ENCODE measurements around the gene ARSK.
"Not testable (repeated sequence)": the region's sequence is repeated elsewhere in the genome, so short reads cannot be mapped to it uniquely, and the experiment has no call there.

The ARSK gene

GRCh38 chr5:95644351-95645042 is 89.6 kb downstream of the ARSK start:
- peak; percentile 81 for DNase-seq (ENCODE audit: low read depth)
- H3K4me3 ChIP-seq (ENCODE audit: low read depth, low read length): no peak overlapping the region
- TF ChIP-seq CTCF (IDR thresholded peaks at IDR 0.05; ENCODE audit: insufficient read depth, low read depth, low read length, missing control alignments): peak; percentile 69

- H3K4me3 ChIP-seq (ENCODE audit: low read depth, low read length): peak overlapping the region; percentile 65
- DNase-seq (ENCODE audit: low read depth): not testable (repeated sequence)
These were observed 91.3 kb downstream of the ARSK start for GRCh38 chr5:95646226-95646568.

- DNase-seq (ENCODE audit: low read depth): peak; percentile 98
- no peak for TF ChIP-seq CTCF (IDR thresholded peaks at IDR 0.05; ENCODE audit: insufficient read depth, low read depth, low read length, missing control alignments)
- H3K4me3 ChIP-seq (ENCODE audit: low read depth, low read length): peak within 1 kb of the TSS; percentile 65
These were observed 91.9 kb downstream of the ARSK start, which contains the start of gene RFESD for GRCh38 chr5:95646569-95647431. Gene RFESD (plus strand): TSS chr5:95646777. CDS start chr5:95652272, 5,495 bp downstream.

- no peak for TF ChIP-seq CTCF (IDR thresholded peaks at IDR 0.05; ENCODE audit: insufficient read depth, low read depth, low read length, missing control alignments)
- DNase-seq (ENCODE audit: low read depth): no peak
- H3K4me3 ChIP-seq (ENCODE audit: low read depth, low read length): no peak overlapping the region
These were observed 93.3 kb downstream of the ARSK start for GRCh38 chr5:95647886-95648860.

- no peak overlapping the region for H3K4me3 ChIP-seq (ENCODE audit: low read depth, low read length)
- DNase-seq (ENCODE audit: low read depth): no peak
- no peak for TF ChIP-seq CTCF (IDR thresholded peaks at IDR 0.05; ENCODE audit: insufficient read depth, low read depth, low read length, missing control alignments)
These were observed 94.4 kb downstream of the ARSK start for GRCh38 chr5:95649274-95649673.

- DNase-seq (ENCODE audit: low read depth): no peak
- no peak for TF ChIP-seq CTCF (IDR thresholded peaks at IDR 0.05; ENCODE audit: insufficient read depth, low read depth, low read length, missing control alignments)
- no peak overlapping the region for H3K4me3 ChIP-seq (ENCODE audit: low read depth, low read length)
These were observed 95.1 kb downstream of the ARSK start for GRCh38 chr5:95649842-95650620.
